Breast epithelium (tissue), 4 donors: ENCODE results near the gene KRT74. TPM values are rescaled to one million over a fixed set of nuclear protein-coding genes. Genes with fewer than 3 reads are reported as not detected.

Experiments
- DNase-seq, 2 donors: peaks; one replicate each; pipeline ENCODE4 v3.0.0-alpha.2; 2019; ENCODE audit warnings: low spot score in 2 of 2
- H3K27ac ChIP-seq, 2 donors: fragments of 200-600 bp; sonication (generic) in 1 of 2; one replicate each; pipeline ENCODE4 v1.5.1; 2016 to 2019; ENCODE audit warnings: mild to moderate bottlenecking in 1 of 2
- H3K27me3 ChIP-seq, 2 donors: fragments of 200-600 bp; sonication (generic) in 1 of 2; one replicate each; pipeline versions ENCODE4 v1.5.1 to v1.6.0; 2017 to 2019; ENCODE audit warnings: control low read depth in 1 of 2, mild to moderate bottlenecking in 1 of 2
- H3K36me3 ChIP-seq: fragments of 200-600 bp; one replicate; pipeline ENCODE4 v1.5.1; 2019
- H3K4me1 ChIP-seq, 2 donors: fragments of 200-600 bp; sonication (generic); one replicate each; pipeline ENCODE4 v1.5.1; 2016 to 2019; ENCODE audit warnings: control low read depth in 1 of 2
- H3K4me3 ChIP-seq, 3 donors: fragments of 200-600 bp; sonication (generic); 1 replicate in 2 of 3; 2 replicates in 1 of 3; pipeline ENCODE4 v1.5.1; 2016 to 2019; ENCODE audit warnings: mild to moderate bottlenecking in 3 of 3, moderate library complexity in 2 of 3
- H3K9me3 ChIP-seq, 2 donors: fragments of 200-600 bp; sonication (generic) in 1 of 2; one replicate each; pipeline ENCODE4 v1.5.1; 2016 to 2019; ENCODE audit warnings: control low read depth in 1 of 2
- CTCF ChIP-seq, 3 donors: fragments of 450-650 bp; IDR thresholded peaks; one replicate each; pipeline ENCODE4 v1.5.1; 2016 to 2017; ENCODE audit warnings: antibody characterized with exemption in 3 of 3, mild to moderate bottlenecking in 3 of 3, moderate library complexity in 3 of 3
- POLR2A ChIP-seq: fragments of 450-650 bp; IDR thresholded peaks from one replicate; pipeline ENCODE4 v1.6.1; 2016; ENCODE audit warnings: antibody characterized with exemption, mild to moderate bottlenecking, moderate library complexity
- POLR2AphosphoS5 ChIP-seq, 3 donors: sonication (generic); formaldehyde crosslinking; IDR thresholded peaks; one replicate each; pipeline ENCODE4 v1.6.1; 2017; ENCODE audit warnings: antibody characterized with exemption in 3 of 3
- intact Hi-C: fragments of 100-400 bp; cut with DNase I; formaldehyde crosslinking; loops from one replicate; pipeline ENCODE4 v1.15.1; 2023; ENCODE audit warnings: low total_unique reads
- total RNA-seq, 3 donors: library from RNA; depleted of rRNA; stranded (reverse); fragments of >200 nt; gene quantifications; one replicate each; pipeline ENCODE4 v1.1.0, GENCODE V29; 2016

Gene KRT74
- total RNA-seq, 3 donors from 2014 or later: not detected

GRCh38 chr12:52616680-52617402 lies 43.2 kb upstream of the KRT74 start:
- DNase-seq: no peak
- no peak overlapping the region for H3K27ac ChIP-seq
- H3K27me3 ChIP-seq: no peaks in the 10 kb centered on the region
- H3K4me3 ChIP-seq: no peak overlapping the region
- H3K36me3 ChIP-seq: no peaks in the 10 kb centered on the region
- TF ChIP-seq POLR2AphosphoS5 (IDR thresholded peaks at IDR 0.05) (no peak), CTCF (IDR thresholded peaks at IDR 0.05) (no peak), POLR2A (no peak)
- no peaks in the 10 kb centered on the region for H3K9me3 ChIP-seq
- no peaks in the 10 kb centered on the region for H3K4me1 ChIP-seq
- intact Hi-C loops: no loop called here

- intact Hi-C loops: no loop called here
- Histone ChIP-seq H3K4me3 (no peak overlapping the region), H3K27me3 (peaks cover 0 to 1% of the 10 kb centered on the region in 2 donors), H3K9me3 (no peaks in the 10 kb centered on the region), H3K27ac (no peak overlapping the region), H3K4me1 (no peaks in the 10 kb centered on the region), H3K36me3 (no peaks in the 10 kb centered on the region)
- DNase-seq: no peak
- TF ChIP-seq CTCF (IDR thresholded peaks at IDR 0.05) (no peak), POLR2A (no peak), POLR2AphosphoS5 (IDR thresholded peaks at IDR 0.05) (no peak)
Observed at GRCh38 chr12:52615912-52616311, 42.3 kb upstream of the KRT74 start.

DNA sequence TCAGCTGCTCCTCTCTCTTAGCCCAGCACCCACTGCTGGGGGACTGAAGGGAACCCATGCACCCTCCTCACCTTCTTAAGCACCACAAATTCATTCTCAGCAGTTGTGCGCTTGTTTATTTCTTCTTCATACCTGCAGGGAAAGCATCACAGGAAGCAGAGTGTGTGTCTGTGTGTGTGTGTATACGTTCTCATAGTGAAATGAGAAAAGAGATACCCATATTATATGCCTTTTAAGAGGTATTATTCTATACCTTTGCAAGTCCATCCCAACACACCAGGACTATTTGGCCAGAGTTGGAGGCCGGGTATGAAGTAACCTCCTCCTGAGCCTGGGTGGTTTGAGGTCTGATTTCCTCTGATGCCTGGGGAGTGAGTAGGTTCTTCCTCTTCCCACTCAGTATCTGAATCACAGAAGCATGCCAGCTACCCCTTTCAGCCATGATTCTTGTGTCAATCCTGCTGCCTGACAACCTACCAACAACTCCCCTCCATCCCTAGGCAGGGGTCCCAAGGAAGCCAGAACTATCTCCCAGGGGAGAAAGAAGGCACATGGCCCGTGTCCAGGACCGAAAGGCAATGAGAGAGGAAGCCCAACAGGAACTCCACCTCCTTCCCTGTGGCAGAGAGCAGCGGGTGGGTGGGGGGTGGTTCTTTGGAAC lies 41.7 kb upstream of the KRT74 start:
- Histone ChIP-seq H3K27me3 (peaks cover 0 to 6% of the 10 kb centered on the region in 2 donors), H3K36me3 (no peaks in the 10 kb centered on the region), H3K4me1 (no peaks in the 10 kb centered on the region), H3K9me3 (no peaks in the 10 kb centered on the region), H3K27ac (no peak overlapping the region), H3K4me3 (no peak overlapping the region)
- intact Hi-C loops: no loop called here
- TF ChIP-seq POLR2A (no peak), CTCF (IDR thresholded peaks at IDR 0.05) (no peak), POLR2AphosphoS5 (IDR thresholded peaks at IDR 0.05) (no peak)
- DNase-seq: no peak

DNA sequence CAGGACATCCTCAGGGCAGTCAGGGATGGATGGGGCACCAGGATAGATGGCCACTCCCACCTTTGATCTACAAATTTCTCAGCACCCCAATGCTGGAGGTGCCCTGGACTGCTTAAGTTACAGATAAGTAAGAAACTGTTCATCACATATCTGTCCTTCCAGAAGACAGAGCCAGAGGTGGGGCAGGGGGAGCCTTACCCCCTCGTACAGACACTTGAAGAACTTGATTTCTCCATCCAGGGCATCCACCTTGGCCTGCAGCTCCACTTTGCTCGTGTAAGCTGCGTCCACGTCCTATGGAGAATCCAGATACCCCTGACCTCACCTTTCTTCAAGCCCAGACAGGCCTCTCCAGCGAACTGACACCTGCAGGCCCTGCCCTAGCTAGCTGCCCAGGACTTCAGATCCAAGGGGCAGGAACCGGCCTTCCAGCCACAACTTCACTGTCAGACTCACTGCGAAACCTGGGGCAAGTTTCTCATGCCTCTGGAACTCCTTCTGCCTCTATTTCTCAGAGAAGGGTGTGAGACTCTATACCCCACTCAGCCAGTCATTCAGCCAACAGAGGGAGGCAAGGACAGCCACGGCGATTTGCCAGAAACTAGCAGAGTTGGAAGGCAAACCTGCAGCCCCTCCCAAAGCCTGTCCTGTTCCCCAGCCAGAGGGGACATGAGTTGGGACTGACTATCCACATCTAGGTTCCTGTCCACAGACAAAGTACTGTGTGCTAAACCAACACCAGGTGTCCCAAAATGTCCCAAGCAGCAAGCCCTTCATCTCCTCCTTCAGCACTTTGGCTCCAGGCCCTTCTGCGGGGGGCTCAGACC lies 41.0 kb upstream of the KRT74 start:
- Histone ChIP-seq H3K4me1 (no peaks in the 10 kb centered on the region), H3K9me3 (no peaks in the 10 kb centered on the region), H3K27me3 (peaks cover 0 to 6% of the 10 kb centered on the region in 2 donors), H3K36me3 (no peaks in the 10 kb centered on the region), H3K27ac (no peak overlapping the region), H3K4me3 (no peak overlapping the region)
- intact Hi-C loops: no loop called here
- TF ChIP-seq POLR2AphosphoS5 (IDR thresholded peaks at IDR 0.05): no peak
- TF ChIP-seq CTCF (IDR thresholded peaks at IDR 0.05): no peak
- TF ChIP-seq POLR2A: no peak
- DNase-seq: no peak
